Mesothelial cell of epicardium (in vitro differentiated cells): ENCODE data around the gene NUP58. TPM values are rescaled to one million over a fixed set of nuclear protein-coding genes. Genes with fewer than 3 reads are reported as not detected.
A peak's percentile ranks its signal among the peaks of the same experiment; 100 is the strongest.

Experiments
- DNase-seq, 2 experiments: peaks; one replicate each; pipeline ENCODE4 v3.0.0; 2021; ENCODE audit warnings: low spot score in 2 of 2; ENCODE audit not compliant: unreplicated experiment in 2 of 2
- H3K27ac Mint-ChIP-seq: 2 replicates; pipeline ENCODE4 v1.8.0; 2021; ENCODE audit warnings: mixed read lengths
- H3K27me3 Mint-ChIP-seq: 2 replicates; pipeline ENCODE4 v1.8.0; 2021; ENCODE audit warnings: low read depth, mixed read lengths
- H3K36me3 Mint-ChIP-seq: 2 replicates; pipeline ENCODE4 v1.8.0; 2021; ENCODE audit warnings: mixed read lengths
- H3K4me1 Mint-ChIP-seq: 2 replicates; pipeline ENCODE4 v1.8.0; 2021; ENCODE audit warnings: mixed read lengths
- H3K4me3 Mint-ChIP-seq: 2 replicates; pipeline ENCODE4 v1.8.0; 2021; ENCODE audit warnings: mild to moderate bottlenecking, moderate library complexity, mixed read lengths
- H3K9me3 Mint-ChIP-seq: 2 replicates; pipeline ENCODE4 v1.8.0; 2021; ENCODE audit warnings: mixed read lengths
- total RNA-seq: library from RNA; stranded (reverse); gene quantifications from 3 replicates; pipeline ENCODE4 v1.2.1, GENCODE V29; 2021
- TF ChIP-seq, protein P1 (sequence below): fragments of 200-600 bp; sonication (generic); IDR thresholded peaks from one replicate; pipeline ENCODE4 v1.5.0; 2021; ENCODE audit warnings: antibody characterized with exemption; ENCODE audit not compliant: unreplicated experiment

Gene NUP58
- total RNA-seq, 1 donor from 2014 or later = 60.3 TPM

DNA sequence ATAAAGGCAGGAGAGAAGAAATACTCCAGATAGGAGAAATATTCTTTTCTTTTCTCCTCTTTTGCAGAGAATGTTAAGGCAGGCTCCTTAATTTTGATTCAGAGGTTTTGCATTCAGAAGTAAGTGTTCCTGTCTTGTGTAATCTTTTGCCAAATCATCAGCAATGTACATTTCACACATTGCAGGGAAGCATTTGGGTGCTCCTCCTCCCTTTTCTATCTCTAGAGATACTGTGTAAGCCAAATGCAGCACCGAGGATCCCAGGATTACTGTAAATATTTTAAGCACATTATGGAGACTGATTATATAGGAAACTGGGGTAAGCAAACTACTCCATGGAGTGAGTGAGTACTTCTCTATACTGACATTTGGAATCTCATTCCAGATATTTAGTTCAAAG, 77.6 kb downstream of the NUP58 start:
- Mint-ChIP-seq H3K4me3 (no peak overlapping the region), H3K36me3 (peaks cover 4% of the 10 kb centered on the region), H3K9me3 (peaks cover under 1% of the 10 kb centered on the region), H3K4me1 (peaks cover 53% of the 10 kb centered on the region), H3K27ac (peak overlapping the region; percentile 71), H3K27me3 (peaks cover 11% of the 10 kb centered on the region)
- TF ChIP-seq, protein P1, sequence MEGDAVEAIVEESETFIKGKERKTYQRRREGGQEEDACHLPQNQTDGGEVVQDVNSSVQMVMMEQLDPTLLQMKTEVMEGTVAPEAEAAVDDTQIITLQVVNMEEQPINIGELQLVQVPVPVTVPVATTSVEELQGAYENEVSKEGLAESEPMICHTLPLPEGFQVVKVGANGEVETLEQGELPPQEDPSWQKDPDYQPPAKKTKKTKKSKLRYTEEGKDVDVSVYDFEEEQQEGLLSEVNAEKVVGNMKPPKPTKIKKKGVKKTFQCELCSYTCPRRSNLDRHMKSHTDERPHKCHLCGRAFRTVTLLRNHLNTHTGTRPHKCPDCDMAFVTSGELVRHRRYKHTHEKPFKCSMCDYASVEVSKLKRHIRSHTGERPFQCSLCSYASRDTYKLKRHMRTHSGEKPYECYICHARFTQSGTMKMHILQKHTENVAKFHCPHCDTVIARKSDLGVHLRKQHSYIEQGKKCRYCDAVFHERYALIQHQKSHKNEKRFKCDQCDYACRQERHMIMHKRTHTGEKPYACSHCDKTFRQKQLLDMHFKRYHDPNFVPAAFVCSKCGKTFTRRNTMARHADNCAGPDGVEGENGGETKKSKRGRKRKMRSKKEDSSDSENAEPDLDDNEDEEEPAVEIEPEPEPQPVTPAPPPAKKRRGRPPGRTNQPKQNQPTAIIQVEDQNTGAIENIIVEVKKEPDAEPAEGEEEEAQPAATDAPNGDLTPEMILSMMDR = no peak
- no peak for DNase-seq

DNA sequence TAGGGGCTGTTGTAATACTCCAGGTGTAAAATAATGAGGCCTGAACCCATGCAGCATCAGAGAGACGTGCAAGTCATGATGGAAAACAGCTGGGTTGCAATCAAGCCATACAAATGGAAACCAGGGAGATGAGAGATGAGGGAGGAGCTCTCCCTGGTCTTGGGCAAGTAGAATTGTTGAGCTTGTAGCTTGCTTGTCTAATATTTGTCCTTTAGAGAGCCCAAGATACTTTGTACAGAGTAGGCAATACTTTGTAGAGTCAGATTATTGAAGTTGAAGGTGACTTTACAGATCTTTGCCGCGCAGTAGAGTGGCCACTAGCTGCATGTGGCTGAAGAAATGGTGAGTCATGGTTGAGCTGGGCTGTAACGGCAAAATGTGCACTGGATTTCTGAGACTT, 78.7 kb downstream of the NUP58 start:
- Mint-ChIP-seq H3K36me3 (peaks cover 7% of the 10 kb centered on the region), H3K4me1 (peaks cover 44% of the 10 kb centered on the region), H3K4me3 (no peak overlapping the region), H3K27me3 (peaks cover 3% of the 10 kb centered on the region), H3K27ac (peak overlapping the region; percentile 71), H3K9me3 (peaks cover 6% of the 10 kb centered on the region)
- no peak for DNase-seq
- TF ChIP-seq, protein P1 = no peak

DNA sequence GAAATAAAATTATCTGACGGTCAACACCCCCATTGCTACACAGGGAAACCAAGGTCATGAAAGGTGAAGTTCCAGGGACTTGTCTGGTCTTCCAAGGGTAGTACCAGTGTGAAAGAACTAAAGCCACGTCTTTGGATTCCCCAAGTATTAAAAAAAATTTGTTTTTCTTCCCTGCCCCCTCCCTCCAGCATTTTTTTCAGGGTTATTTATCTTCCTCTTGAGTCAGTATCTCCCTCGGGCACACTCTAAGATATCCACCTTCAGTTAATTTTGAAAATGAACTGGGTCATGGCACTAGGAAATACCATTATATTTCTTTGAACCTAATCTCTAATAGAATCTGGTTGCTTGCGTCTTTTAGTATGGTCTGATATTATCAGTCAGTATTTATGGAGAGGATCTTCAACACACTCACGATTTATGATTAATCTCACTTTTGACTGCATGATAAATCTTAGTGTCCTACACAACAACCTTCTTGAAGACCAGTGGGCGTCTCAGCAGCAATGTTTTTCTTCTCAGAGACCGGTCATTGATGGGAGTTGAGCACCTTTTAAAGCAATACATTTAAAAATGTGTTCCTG, 79.4 kb downstream of the NUP58 start:
- H3K9me3 Mint-ChIP-seq = peaks cover 6% of the 10 kb centered on the region
- peaks cover 39% of the 10 kb centered on the region for H3K4me1 Mint-ChIP-seq
- DNase-seq = no peak
- peak overlapping the region; percentile 62 for H3K27ac Mint-ChIP-seq
- H3K4me3 Mint-ChIP-seq = peak overlapping the region; percentile 29
- no peaks in the 10 kb centered on the region for H3K27me3 Mint-ChIP-seq
- TF ChIP-seq, protein P1 = no peak
- peaks cover 7% of the 10 kb centered on the region for H3K36me3 Mint-ChIP-seq

- DNase-seq = no peak
- Mint-ChIP-seq H3K27me3 (peaks cover 3% of the 10 kb centered on the region), H3K9me3 (peaks cover 6% of the 10 kb centered on the region), H3K27ac (no peak overlapping the region), H3K4me3 (no peak overlapping the region), H3K36me3 (peaks cover 9% of the 10 kb centered on the region), H3K4me1 (peaks cover 23% of the 10 kb centered on the region)
- TF ChIP-seq, protein P1 = no peak
Measured at GRCh38 chr13:25384758-25385410, 83.5 kb downstream of the NUP58 start.

DNA sequence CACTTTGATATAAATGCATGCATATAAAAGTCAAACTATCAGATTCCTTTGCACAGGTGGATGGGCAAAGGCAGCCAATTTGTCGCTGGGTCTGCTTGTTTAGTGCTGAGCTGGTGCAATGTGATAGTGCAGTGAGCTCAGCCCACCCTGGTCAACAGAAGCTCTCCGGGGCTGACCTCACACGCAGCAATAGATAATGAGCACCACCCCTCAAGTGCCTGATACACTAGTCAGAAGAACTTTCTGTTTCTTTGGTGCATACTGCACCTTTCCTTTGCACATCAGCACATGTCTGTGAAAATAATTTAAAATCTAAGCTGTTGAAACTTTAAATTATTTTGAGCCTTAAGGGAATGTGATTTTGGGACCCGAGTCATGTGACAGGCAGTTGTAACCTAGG, 90.5 kb downstream of the NUP58 start:
- peaks cover 3% of the 10 kb centered on the region for H3K27me3 Mint-ChIP-seq
- DNase-seq = no peak
- H3K27ac Mint-ChIP-seq = peak overlapping the region; percentile 62
- H3K9me3 Mint-ChIP-seq = peaks cover 10% of the 10 kb centered on the region
- no peak overlapping the region for H3K4me3 Mint-ChIP-seq
- TF ChIP-seq, protein P1 = no peak
- H3K36me3 Mint-ChIP-seq = peaks cover 3% of the 10 kb centered on the region
- peaks cover 29% of the 10 kb centered on the region for H3K4me1 Mint-ChIP-seq

Other genes with a start within 250 kb of the NUP58 start
- 0.27 to 0.38 TPM (median 0.29 TPM) in 3 replicates for gene PABPC3, start 205.5 kb upstream of the NUP58 start, total RNA-seq
- gene AMER2, start 129.3 kb upstream of the NUP58 start, total RNA-seq = 0.57 to 0.60 TPM (median 0.60 TPM) in 3 replicates
- 11.0 to 11.5 TPM (median 11.3 TPM) in 3 replicates for gene MTMR6, start 14.1 kb upstream of the NUP58 start, total RNA-seq
- 35.8 to 39.1 TPM (median 35.9 TPM) in 3 replicates for gene ATP8A2, start 70.3 kb downstream of the NUP58 start, total RNA-seq